ENCODE results near the gene PCBP3. TPM values are rescaled to one million over a fixed set of nuclear protein-coding genes. Genes with fewer than 3 reads are reported as not detected.

PCBP3 gene
- total and polyA plus RNA-seq, 10 of the 15 experiments (the other 5 are each of a cell fraction or from before 2014, with no cell fraction given): 0.09 to 1.3 (median 0.46) TPM; not detected in 3

DNA sequence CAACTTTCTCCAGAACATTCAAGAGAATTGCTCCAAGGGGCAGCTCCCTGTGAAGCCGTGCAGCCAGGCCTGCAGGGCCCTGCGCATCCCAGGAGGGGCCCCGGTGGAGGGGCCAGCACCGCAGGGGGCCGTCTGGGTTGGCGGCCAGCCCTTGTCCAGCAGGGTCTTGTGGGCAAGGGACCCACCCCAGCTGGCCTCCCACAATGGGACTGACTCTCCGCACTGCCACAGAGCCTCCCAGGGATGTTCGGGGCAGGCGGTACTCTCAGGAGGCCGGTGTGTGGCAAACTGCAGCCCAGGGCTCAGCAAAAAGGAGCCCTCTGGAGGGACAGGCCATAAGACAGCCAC, 269.9 kb downstream of the PCBP3 start:
- TF ChIP-seq MEF2A (IDR thresholded peaks at IDR 0.05; ENCODE audit: insufficient read depth, low read depth, low read length) (no peak), ZNF384 (IDR thresholded peaks at IDR 0.05; ENCODE audit: borderline replicate concordance, low read depth, low read length) (no peak), TCF7 (IDR thresholded peaks at IDR 0.05; ENCODE audit: borderline replicate concordance) (no peak), RUNX3 (IDR thresholded peaks at IDR 0.05; ENCODE audit: low read length) (no peak), CBX5 (IDR thresholded peaks at IDR 0.05; ENCODE audit: low read depth) (no peak), EZH2 (IDR thresholded peaks at IDR 0.05; ENCODE audit: borderline replicate concordance, control insufficient read depth, low read depth, low read length) (no peak), HDGF (IDR thresholded peaks at IDR 0.05) (no peak), RAD21 (IDR thresholded peaks at IDR 0.05; ENCODE audit: insufficient read depth, low read depth, low read length) (no peak), ASH2L (IDR thresholded peaks at IDR 0.05; ENCODE audit: borderline replicate concordance, low read depth) (no peak), SREBF2 (IDR thresholded peaks at IDR 0.05; ENCODE audit: low read length) (no peak), SUPT20H (IDR thresholded peaks at IDR 0.05; ENCODE audit: borderline replicate concordance, control insufficient read depth, low read depth, low read length) (no peak), RELB (IDR thresholded peaks at IDR 0.05; ENCODE audit: low read depth) (no peak)
- TF ChIP-seq, protein P1, sequence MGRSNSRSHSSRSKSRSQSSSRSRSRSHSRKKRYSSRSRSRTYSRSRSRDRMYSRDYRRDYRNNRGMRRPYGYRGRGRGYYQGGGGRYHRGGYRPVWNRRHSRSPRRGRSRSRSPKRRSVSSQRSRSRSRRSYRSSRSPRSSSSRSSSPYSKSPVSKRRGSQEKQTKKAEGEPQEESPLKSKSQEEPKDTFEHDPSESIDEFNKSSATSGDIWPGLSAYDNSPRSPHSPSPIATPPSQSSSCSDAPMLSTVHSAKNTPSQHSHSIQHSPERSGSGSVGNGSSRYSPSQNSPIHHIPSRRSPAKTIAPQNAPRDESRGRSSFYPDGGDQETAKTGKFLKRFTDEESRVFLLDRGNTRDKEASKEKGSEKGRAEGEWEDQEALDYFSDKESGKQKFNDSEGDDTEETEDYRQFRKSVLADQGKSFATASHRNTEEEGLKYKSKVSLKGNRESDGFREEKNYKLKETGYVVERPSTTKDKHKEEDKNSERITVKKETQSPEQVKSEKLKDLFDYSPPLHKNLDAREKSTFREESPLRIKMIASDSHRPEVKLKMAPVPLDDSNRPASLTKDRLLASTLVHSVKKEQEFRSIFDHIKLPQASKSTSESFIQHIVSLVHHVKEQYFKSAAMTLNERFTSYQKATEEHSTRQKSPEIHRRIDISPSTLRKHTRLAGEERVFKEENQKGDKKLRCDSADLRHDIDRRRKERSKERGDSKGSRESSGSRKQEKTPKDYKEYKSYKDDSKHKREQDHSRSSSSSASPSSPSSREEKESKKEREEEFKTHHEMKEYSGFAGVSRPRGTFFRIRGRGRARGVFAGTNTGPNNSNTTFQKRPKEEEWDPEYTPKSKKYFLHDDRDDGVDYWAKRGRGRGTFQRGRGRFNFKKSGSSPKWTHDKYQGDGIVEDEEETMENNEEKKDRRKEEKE (IDR thresholded peaks at IDR 0.05): no peak
- in situ Hi-C loops (cut with MboI) (no loop called here), intact Hi-C loops (cut with micrococcal nuclease; ENCODE audit: unreplicated experiment) (no loop called here)
- Histone ChIP-seq H3K79me2 (ENCODE audit: control insufficient read depth, insufficient read depth, low read length) (no peaks in the 10 kb centered on the region), H3K27ac (ENCODE audit: control insufficient read depth, insufficient read depth) (no peak overlapping the region), H3K9me3 (replicated peaks; ENCODE audit: control insufficient read depth, insufficient read depth, low read length) (no peaks in the 10 kb centered on the region), H4K20me1 (ENCODE audit: control insufficient read depth, insufficient read depth) (no peaks in the 10 kb centered on the region), H3K4me2 (ENCODE audit: control insufficient read depth, insufficient read depth) (no peak overlapping the region), H3K9ac (ENCODE audit: control insufficient read depth, insufficient read depth, low read length) (no peak overlapping the region), H2AFZ (ENCODE audit: control insufficient read depth, low read depth, low read length) (no peak overlapping the region), H3K4me1 (ENCODE audit: control insufficient read depth, insufficient read depth, low read length) (no peaks in the 10 kb centered on the region), H3K36me3 (ENCODE audit: control insufficient read depth in 2 of 2, insufficient read depth in 2 of 2, low read length in 1 of 2) (no peaks in the 10 kb centered on the region), H3K27me3 (replicated peaks in 1 of 2; ENCODE audit: control insufficient read depth in 2 of 2, insufficient read depth in 2 of 2, low read length in 1 of 2) (no peaks in the 10 kb centered on the region), H3K4me3 (no peak overlapping the region)
- DNase-seq (ENCODE audit: low read depth, low spot score): no peak
- WGBS (ENCODE audit: insufficient coverage, insufficient replicate concordance, low lambda C conversion rate, missing lambda C conversion rate): 73% methylated on average over 10 of the region's 10 CpGs
- ChIA-PET CTCF (no interaction called here), SMC1A (ENCODE audit: uncharacterized antibody, unreplicated experiment) (no interaction called here), POLR2A (no interaction called here), RAD21 (ENCODE audit: unreplicated experiment) (no interaction called here)
- no TSS peak for BruUV-seq (replicated peaks)
- FAIRE-seq: no peak
- ATAC-seq: no peak

Data from GM12878 (cell line).